ENCODE data around the gene KCNJ6. TPM values are rescaled to one million over a fixed set of nuclear protein-coding genes. Genes with fewer than 3 reads are reported as not detected.

Gene KCNJ6
- total RNA-seq, 2 donors from 2014 or later, result not detected

DNA sequence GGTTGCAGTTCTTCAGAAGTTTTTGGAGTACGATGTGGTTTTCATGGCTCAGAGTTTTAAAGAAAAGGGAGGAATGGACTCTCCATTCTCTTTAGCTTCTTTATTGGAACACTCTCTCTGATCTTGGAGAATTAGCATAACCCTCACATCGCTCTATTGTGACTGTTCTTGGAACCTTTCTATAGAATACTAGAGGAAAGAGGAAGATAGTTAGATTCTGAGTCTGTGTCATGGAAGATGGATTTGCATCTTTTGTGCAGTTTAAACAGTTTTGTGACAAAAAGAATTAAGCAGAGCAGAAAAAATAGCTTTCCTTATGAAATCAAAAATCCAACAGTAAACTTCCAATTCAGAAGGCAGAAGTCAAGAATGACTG, 61.0 kb downstream of the KCNJ6 start:
- DNase-seq (ENCODE audit: low spot score), result no peak
- no peaks in the 10 kb centered on the region for H3K27me3 ChIP-seq
- H3K4me1 ChIP-seq, result no peaks in the 10 kb centered on the region
- no peaks in the 10 kb centered on the region for H3K36me3 ChIP-seq
- H3K27ac ChIP-seq, result no peak overlapping the region
- no peak overlapping the region for H3K4me3 ChIP-seq
- peaks cover 0 to 25% of the 10 kb centered on the region in 2 donors for H3K9me3 ChIP-seq
- TF ChIP-seq, protein P1, sequence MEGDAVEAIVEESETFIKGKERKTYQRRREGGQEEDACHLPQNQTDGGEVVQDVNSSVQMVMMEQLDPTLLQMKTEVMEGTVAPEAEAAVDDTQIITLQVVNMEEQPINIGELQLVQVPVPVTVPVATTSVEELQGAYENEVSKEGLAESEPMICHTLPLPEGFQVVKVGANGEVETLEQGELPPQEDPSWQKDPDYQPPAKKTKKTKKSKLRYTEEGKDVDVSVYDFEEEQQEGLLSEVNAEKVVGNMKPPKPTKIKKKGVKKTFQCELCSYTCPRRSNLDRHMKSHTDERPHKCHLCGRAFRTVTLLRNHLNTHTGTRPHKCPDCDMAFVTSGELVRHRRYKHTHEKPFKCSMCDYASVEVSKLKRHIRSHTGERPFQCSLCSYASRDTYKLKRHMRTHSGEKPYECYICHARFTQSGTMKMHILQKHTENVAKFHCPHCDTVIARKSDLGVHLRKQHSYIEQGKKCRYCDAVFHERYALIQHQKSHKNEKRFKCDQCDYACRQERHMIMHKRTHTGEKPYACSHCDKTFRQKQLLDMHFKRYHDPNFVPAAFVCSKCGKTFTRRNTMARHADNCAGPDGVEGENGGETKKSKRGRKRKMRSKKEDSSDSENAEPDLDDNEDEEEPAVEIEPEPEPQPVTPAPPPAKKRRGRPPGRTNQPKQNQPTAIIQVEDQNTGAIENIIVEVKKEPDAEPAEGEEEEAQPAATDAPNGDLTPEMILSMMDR (IDR thresholded peaks at IDR 0.05), result no peak

DNA sequence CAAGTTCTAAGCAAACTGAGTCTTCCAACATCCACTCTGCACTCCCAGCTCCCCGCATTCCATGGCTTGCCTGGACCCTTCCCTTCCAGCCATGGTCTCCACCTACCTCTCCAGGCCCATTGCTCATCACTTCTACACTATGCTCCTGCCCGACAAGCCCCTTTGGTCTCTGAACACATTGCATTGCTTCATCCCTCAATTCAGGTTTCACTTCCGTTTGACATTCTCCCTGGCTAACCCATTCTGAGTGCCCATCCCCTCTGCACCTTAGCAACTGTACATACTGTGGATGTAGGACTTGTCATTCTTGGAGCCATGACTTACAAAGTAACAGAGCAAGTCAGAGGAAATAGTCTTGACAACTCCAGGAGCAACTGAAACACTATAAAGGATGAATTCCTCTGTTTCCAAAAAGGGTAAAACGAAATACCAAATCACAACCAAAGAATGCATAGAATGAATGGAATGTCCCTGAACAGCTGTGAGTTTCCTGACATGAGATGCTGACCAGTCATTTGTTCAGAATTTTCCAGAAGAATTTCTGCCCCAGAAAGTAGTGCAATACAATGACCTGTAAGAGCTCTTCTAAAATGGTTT, 66.7 kb downstream of the KCNJ6 start:
- H3K27me3 ChIP-seq, result no peaks in the 10 kb centered on the region
- H3K4me1 ChIP-seq, result no peaks in the 10 kb centered on the region
- H3K36me3 ChIP-seq, result no peaks in the 10 kb centered on the region
- DNase-seq (ENCODE audit: low spot score), result no peak
- TF ChIP-seq, protein P1 (IDR thresholded peaks at IDR 0.05), result no peak
- no peak overlapping the region for H3K27ac ChIP-seq
- H3K4me3 ChIP-seq, result no peak overlapping the region
- peaks cover 0 to 19% of the 10 kb centered on the region in 2 donors for H3K9me3 ChIP-seq

- Histone ChIP-seq H3K27ac (no peak overlapping the region), H3K4me3 (no peak overlapping the region), H3K27me3 (no peaks in the 10 kb centered on the region), H3K4me1 (no peaks in the 10 kb centered on the region), H3K9me3 (peaks cover 0 to 12% of the 10 kb centered on the region in 2 donors), H3K36me3 (no peaks in the 10 kb centered on the region)
- TF ChIP-seq, protein P1 (IDR thresholded peaks at IDR 0.05), result no peak
- DNase-seq (ENCODE audit: low spot score), result no peak
Observed at GRCh38 chr21:37848721-37849490, 67.4 kb downstream of the KCNJ6 start.

DNA sequence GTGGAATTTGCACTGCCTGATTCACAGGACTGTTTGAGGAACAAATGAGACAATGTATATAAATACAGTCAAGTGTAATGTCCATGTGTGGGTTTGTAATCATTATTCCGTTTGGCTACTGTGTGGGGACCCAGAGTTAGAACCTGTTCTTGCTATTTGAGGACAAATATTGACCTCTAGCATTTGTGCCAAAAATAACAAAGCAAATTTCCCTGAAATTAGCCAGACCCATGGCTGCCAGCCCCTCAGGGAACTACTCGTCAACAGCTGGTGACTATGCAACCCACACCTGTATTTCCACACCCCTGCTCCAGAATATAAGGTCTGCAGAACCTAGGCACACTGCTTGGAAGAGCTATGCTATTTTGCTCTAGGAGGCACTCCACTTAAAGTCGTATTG, 70.7 kb downstream of the KCNJ6 start:
- Histone ChIP-seq H3K27me3 (no peaks in the 10 kb centered on the region), H3K27ac (no peak overlapping the region), H3K4me3 (no peak overlapping the region), H3K9me3 (no peaks in the 10 kb centered on the region), H3K36me3 (no peaks in the 10 kb centered on the region), H3K4me1 (no peaks in the 10 kb centered on the region)
- no peak for DNase-seq (ENCODE audit: low spot score)
- TF ChIP-seq, protein P1 (IDR thresholded peaks at IDR 0.05), result no peak

DNA sequence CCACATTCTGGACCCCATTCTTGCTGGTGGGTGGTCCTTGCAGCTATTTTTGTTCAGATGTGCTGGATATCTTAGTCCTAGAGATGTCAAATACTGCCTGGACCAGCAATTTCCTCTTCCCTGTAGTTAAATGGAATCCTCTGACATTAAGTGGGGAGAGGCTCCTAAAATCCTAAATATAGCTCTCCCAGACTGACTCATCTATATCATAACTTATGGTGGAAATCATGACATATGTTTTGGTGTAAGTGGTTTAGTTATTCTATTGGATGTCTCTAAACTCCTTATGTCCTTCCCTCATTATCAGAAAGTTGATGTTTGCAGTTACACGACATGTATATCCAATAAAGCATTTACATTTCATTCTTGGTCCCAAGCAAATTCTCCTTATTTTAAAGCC, 73.1 kb downstream of the KCNJ6 start:
- no peaks in the 10 kb centered on the region for H3K27me3 ChIP-seq
- no peaks in the 10 kb centered on the region for H3K36me3 ChIP-seq

More for the DNA sequence above, 73.1 kb downstream of the KCNJ6 start:
- DNase-seq (ENCODE audit: low spot score), result no peak
- Histone ChIP-seq H3K9me3 (no peaks in the 10 kb centered on the region), H3K4me1 (no peaks in the 10 kb centered on the region), H3K27ac (no peak overlapping the region), H3K4me3 (no peak overlapping the region)
- TF ChIP-seq, protein P1 (IDR thresholded peaks at IDR 0.05), result no peak

Data from right atrium auricular region (tissue), 2 donors.